GM18508 (cell line): ENCODE results near the gene KYAT1.

Experiments used
- ATAC-seq: cut with Tn5 transposase; IDR thresholded peaks from one replicate; pipeline ENCODE4 v1.9.1; 2021; ENCODE audit warnings: moderate number of reproducible peaks; ENCODE audit not compliant: insufficient read depth, unreplicated experiment

Gene KYAT1

GRCh38 chr9:128788445-128788844 lies 93.3 kb downstream of the KYAT1 start:
- no peak for ATAC-seq

GRCh38 chr9:128787659-128788058 lies 94.1 kb downstream of the KYAT1 start:
- no peak for ATAC-seq

DNA sequence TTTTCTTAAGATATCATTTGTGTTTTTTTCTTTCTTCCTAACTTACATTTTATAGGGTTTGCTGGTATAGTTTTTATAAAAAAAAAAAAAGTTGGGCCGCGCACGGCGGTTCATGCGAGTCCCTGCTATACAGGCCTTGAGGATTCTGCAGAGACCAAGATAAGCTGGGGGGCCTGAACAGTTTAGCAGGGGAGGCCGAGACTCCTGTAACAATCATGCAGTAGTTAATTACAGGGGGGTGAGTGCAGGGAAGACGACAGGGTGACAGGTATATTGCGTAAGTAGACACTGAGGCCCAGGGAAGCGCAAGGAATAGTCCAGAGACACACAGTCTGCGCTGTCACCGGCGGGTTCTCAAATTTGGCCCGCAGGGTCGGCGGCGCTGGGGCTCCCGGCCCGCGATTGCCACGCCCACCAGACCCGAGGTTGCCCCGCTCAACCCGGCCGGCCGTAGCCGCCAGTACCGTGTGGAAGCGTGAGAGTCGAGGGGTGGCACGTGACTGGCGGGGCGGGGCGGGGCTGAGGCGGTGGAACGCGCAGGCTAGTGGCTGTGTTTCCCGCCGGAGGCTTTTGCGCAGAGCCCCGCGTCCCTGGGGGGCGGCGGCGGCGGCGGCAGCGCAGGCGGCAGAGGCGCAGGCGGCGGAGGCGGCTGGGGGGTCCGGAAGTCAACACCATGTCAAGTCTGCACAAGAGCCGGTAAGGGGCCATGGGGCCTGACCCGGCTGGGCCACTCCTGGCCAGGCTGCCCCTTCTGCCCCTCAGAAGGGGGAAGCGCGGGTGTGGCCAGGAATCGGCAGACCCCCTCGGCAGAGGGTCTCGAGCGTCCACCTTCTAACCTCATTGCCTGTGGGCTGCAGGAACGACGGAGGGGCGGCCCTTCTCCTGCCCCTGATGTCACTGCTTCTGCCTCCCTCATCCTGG lies 94.8 kb downstream of the KYAT1 start, which contains the start of gene TBC1D13:
Gene TBC1D13, plus strand, starts transcription at position 573 of the 921 bp plus-strand sequence. Its CDS starts 101 bp downstream, at position 674.
- peak; percentile 49 for ATAC-seq

DNA sequence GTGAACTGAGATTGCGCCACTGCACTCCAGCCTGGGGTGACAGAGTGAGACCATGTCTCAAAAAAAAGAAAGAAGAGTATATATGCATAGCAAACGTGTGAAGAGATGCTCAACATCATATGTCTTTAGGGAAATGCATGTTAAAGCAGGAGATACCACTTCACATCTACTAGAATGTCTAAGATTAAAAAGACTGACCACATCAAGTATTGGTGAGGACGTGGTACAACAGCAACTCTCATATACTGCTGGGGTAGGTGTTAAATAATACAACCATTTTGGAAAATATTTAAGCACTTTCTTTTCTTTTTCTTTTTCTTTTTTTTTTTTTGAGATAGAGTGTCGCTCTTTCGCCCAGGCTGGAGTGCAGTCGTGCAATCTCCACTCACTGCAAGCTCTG lies 96.3 kb downstream of the KYAT1 start:
- ATAC-seq: no peak
